Loucy (cell line): Measurements from ENCODE around the gene NOL8.

Experiments used
- EZH2phosphoT487 ChIP-seq: fragments of 200-600 bp; IDR thresholded peaks from 2 replicates; pipeline ENCODE4 v1.6.1; 2018; ENCODE audit warnings: antibody characterized with exemption, mild to moderate bottlenecking, moderate library complexity, borderline replicate concordance
- TF ChIP-seq, protein P1 (sequence below): fragments of 200-600 bp; sonication (generic); conservative IDR thresholded peaks from 2 replicates; pipeline ENCODE4 v1.5.1; 2014; ENCODE audit warnings: mild to moderate bottlenecking, antibody characterized with exemption, low read length

- TF ChIP-seq, protein P1, sequence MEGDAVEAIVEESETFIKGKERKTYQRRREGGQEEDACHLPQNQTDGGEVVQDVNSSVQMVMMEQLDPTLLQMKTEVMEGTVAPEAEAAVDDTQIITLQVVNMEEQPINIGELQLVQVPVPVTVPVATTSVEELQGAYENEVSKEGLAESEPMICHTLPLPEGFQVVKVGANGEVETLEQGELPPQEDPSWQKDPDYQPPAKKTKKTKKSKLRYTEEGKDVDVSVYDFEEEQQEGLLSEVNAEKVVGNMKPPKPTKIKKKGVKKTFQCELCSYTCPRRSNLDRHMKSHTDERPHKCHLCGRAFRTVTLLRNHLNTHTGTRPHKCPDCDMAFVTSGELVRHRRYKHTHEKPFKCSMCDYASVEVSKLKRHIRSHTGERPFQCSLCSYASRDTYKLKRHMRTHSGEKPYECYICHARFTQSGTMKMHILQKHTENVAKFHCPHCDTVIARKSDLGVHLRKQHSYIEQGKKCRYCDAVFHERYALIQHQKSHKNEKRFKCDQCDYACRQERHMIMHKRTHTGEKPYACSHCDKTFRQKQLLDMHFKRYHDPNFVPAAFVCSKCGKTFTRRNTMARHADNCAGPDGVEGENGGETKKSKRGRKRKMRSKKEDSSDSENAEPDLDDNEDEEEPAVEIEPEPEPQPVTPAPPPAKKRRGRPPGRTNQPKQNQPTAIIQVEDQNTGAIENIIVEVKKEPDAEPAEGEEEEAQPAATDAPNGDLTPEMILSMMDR: no peak
- TF ChIP-seq EZH2phosphoT487: no peak
These were observed 43.9 kb upstream of the NOL8 start for GRCh38 chr9:92369075-92369474.
